CD4-positive, alpha-beta memory T cell (primary cell): ENCODE results near the gene PREX1. TPM values are rescaled to one million over a fixed set of nuclear protein-coding genes. Genes with fewer than 3 reads are reported as not detected.

Source experiments
- CTCF ChIA-PET: fragments of 350-600 bp; sonication (Branson Sonifier 250); formaldehyde crosslinking; loops from one replicate; lab custom pipeline; 2021; ENCODE audit warnings: inconsistent platforms; ENCODE audit not compliant: partially characterized antibody; lab: Charles Lee
- POLR2A ChIA-PET: fragments of 350-600 bp; sonication (Branson Sonifier 250); formaldehyde crosslinking; loops from one replicate; lab custom pipeline; 2021; ENCODE audit not compliant: partially characterized antibody; lab: Charles Lee
- DNase-seq, 5 donors: peaks; one replicate each; pipeline versions ENCODE4 v3.0.0 to v3.0.0-alpha.2; 2020 to 2022; ENCODE audit warnings: mixed read lengths in 1 of 5
- H3K27ac ChIP-seq: one replicate; pipeline ENCODE4 v1.7.0; 2013; ENCODE audit warnings: low read depth, low read length
- H3K27me3 ChIP-seq: 2 replicates; pipeline ENCODE4 v1.7.0; 2013; ENCODE audit warnings: mild to moderate bottlenecking, low read length, moderate library complexity; ENCODE audit not compliant: insufficient read depth
- H3K36me3 ChIP-seq: 2 replicates; pipeline ENCODE4 v1.7.0; 2013; ENCODE audit warnings: mild to moderate bottlenecking, low read length, moderate library complexity; ENCODE audit not compliant: insufficient read depth
- H3K4me1 ChIP-seq: 2 replicates; pipeline ENCODE4 v1.7.0; 2013; ENCODE audit warnings: mild to moderate bottlenecking, low read length, moderate library complexity; ENCODE audit not compliant: insufficient read depth
- H3K4me3 ChIP-seq, 2 donors: one replicate each; pipeline ENCODE4 v1.7.0; 2013; ENCODE audit warnings: low read length in 2 of 2, mild to moderate bottlenecking in 1 of 2
- H3K9me3 ChIP-seq, 2 donors: one replicate each; pipeline ENCODE4 v1.7.0; 2013; ENCODE audit warnings: low read length in 2 of 2, control low read depth in 1 of 2; ENCODE audit not compliant: control insufficient read depth in 1 of 2
- H3K27ac Mint-ChIP-seq, 7 donors: one replicate each; pipeline ENCODE4 v1.8.0; 2020 to 2021; ENCODE audit warnings: mixed read lengths in 7 of 7, mild to moderate bottlenecking in 6 of 7, inconsistent platforms in 3 of 7, moderate library complexity in 3 of 7
- H3K27me3 Mint-ChIP-seq, 2 donors: one replicate each; pipeline ENCODE4 v1.8.0; 2020 to 2021; ENCODE audit warnings: mixed read lengths in 2 of 2
- H3K36me3 Mint-ChIP-seq, 2 donors: one replicate each; pipeline ENCODE4 v1.8.0; 2020 to 2021; ENCODE audit warnings: mixed read lengths in 2 of 2, inconsistent platforms in 1 of 2, mild to moderate bottlenecking in 1 of 2
- H3K4me1 Mint-ChIP-seq, 4 donors: one replicate each; pipeline ENCODE4 v1.8.0; 2020 to 2021; ENCODE audit warnings: mixed read lengths in 4 of 4, mild to moderate bottlenecking in 1 of 4
- H3K4me3 Mint-ChIP-seq, 8 donors: one replicate each; pipeline ENCODE4 v1.8.0; 2020 to 2021; ENCODE audit warnings: mixed read lengths in 8 of 8, mild to moderate bottlenecking in 7 of 8, moderate library complexity in 6 of 8, inconsistent platforms in 3 of 8
- H3K9me3 Mint-ChIP-seq, 8 donors: one replicate each; pipeline ENCODE4 v1.8.0; 2020 to 2021; ENCODE audit warnings: mixed read lengths in 8 of 8, mild to moderate bottlenecking in 5 of 8, inconsistent platforms in 3 of 8, moderate library complexity in 1 of 8
- intact Hi-C: fragments of 100-400 bp; cut with micrococcal nuclease; formaldehyde crosslinking; loops from one replicate; pipeline ENCODE4 v1.15.1; 2023
- polyA plus RNA-seq, 2 donors: library from polyadenylated mRNA; unstranded; fragments of 300-500 nt; fragmentation: Illumina TruSeq; gene quantifications; one replicate each; pipeline ENCODE4 v1.2.3, GENCODE V29; 2021
- total RNA-seq, 2 experiments: library from RNA; stranded (reverse); gene quantifications; one replicate each; pipeline ENCODE4 v1.2.3, GENCODE V29; 2021

Gene PREX1
- total and polyA plus RNA-seq, 4 experiments from 2014 or later: 10.6 to 165 (median 122) TPM

GRCh38 chr20:48807051-48807450, 20.7 kb downstream of the PREX1 start:
- CTCF ChIA-PET: interaction anchor here (1.3 to 1.5 kb wide), 2 partner anchors 11 to 20 kb away, joined by 3 read pairs; no protein-coding TSS in a partner anchor

DNA sequence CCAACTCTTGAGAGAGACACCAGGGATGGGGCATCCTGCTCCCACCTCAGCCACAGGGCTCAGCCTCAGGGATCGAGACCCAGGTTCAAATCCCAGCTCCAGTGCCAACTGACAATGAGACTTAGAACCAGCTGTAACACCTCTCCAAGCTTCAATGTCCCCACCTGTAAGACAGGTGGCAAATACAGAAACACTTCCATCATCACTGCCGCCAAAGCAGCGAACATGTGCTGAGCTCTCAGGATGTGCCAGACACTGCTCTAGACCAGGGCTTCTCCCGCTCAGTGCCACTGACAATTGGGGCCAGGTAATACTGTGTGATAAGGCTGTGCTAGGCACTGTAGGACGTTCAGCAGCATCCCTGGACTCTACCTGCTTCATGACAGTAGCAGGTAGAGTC, 22.1 kb downstream of the PREX1 start:
- H3K36me3 ChIP-seq: peaks cover 15% of the 10 kb centered on the region
- H3K36me3 Mint-ChIP-seq: peaks cover 54 to 55% of the 10 kb centered on the region in 2 donors
- H3K27me3 ChIP-seq: no peaks in the 10 kb centered on the region
- intact Hi-C loops: no loop called here
- peaks cover 94% of the 10 kb centered on the region for H3K4me1 ChIP-seq
- no peak overlapping the region for H3K4me3 ChIP-seq
- H3K4me1 Mint-ChIP-seq: peaks cover 60 to 96% (median 80%) of the 10 kb centered on the region in 4 donors
- ChIA-PET POLR2A (interaction anchor here (2.2 kb wide), 1 partner anchor 8 kb away, joined by 5 read pairs; no protein-coding TSS in a partner anchor), CTCF (no interaction called here)
- peak overlapping the region in 3 of 8 donors; percentile 21 to 35 (median 31) for H3K4me3 Mint-ChIP-seq
- DNase-seq: no peak
- peaks cover 0 to 6% (median under 1%) of the 10 kb centered on the region in 8 donors for H3K9me3 Mint-ChIP-seq
- H3K9me3 ChIP-seq: peaks cover 0 to 7% of the 10 kb centered on the region in 2 donors
- H3K27me3 Mint-ChIP-seq: no peaks in the 10 kb centered on the region
- H3K27ac ChIP-seq: no peak overlapping the region
- peak overlapping the region in 6 of 7 donors; percentile 8 to 71 (median 56) for H3K27ac Mint-ChIP-seq

More at GRCh38 chr20:48807051-48807450, 20.7 kb downstream of the PREX1 start:
- Histone ChIP-seq H3K4me1 (peaks cover 90% of the 10 kb centered on the region), H3K4me3 (no peak overlapping the region), H3K27ac (no peak overlapping the region), H3K9me3 (peaks cover 0 to 7% of the 10 kb centered on the region in 2 donors), H3K27me3 (no peaks in the 10 kb centered on the region), H3K36me3 (peaks cover 15% of the 10 kb centered on the region)
- DNase-seq: no peak
- intact Hi-C loops: no loop called here
- POLR2A ChIA-PET: interaction anchor here (1.6 to 2.2 kb wide), 2 partner anchors 9 to 11 kb away, joined by 5 to 7 read pairs; no protein-coding TSS in a partner anchor
- Mint-ChIP-seq H3K4me3 (peak overlapping the region in 4 of 8 donors; percentile 15 to 55 (median 24)), H3K4me1 (peaks cover 58 to 83% (median 71%) of the 10 kb centered on the region in 4 donors), H3K36me3 (peaks cover 48 to 52% of the 10 kb centered on the region in 2 donors), H3K27ac (peak overlapping the region in 4 of 7 donors; percentile 66 to 77 (median 70)), H3K9me3 (peaks cover 0 to 6% (median under 1%) of the 10 kb centered on the region in 8 donors), H3K27me3 (no peaks in the 10 kb centered on the region)

DNA sequence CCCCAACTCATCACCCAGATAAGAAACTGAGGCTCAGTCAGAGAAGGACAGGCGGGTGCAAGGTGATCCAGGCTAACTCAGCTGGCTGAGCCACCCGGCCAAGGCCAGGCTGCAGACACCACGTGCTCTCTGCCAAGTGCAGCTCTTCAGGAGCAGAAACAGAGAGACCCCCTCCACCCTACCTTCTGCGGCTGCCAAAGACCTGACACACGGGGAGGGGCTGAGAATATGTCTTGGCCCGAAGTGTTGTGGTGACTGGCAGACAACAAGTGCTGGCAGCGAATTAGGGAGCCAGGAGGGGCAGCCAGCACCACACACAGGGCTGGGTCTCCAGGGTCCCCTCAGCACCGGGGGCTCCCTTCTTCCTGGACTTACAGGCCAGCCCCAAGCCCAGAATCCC, 22.5 kb downstream of the PREX1 start:
- peak overlapping the region in 3 of 8 donors; percentile 17 to 35 (median 26) for H3K4me3 Mint-ChIP-seq
- peaks cover 63 to 100% (median 84%) of the 10 kb centered on the region in 4 donors for H3K4me1 Mint-ChIP-seq
- H3K27me3 Mint-ChIP-seq: no peaks in the 10 kb centered on the region
- Histone ChIP-seq H3K4me3 (no peak overlapping the region), H3K9me3 (peaks cover 0 to 7% of the 10 kb centered on the region in 2 donors), H3K27ac (no peak overlapping the region), H3K36me3 (peaks cover 15% of the 10 kb centered on the region), H3K27me3 (no peaks in the 10 kb centered on the region), H3K4me1 (peaks cover 96% of the 10 kb centered on the region)
- peaks cover 0 to 6% (median under 1%) of the 10 kb centered on the region in 8 donors for H3K9me3 Mint-ChIP-seq
- peaks cover 54 to 59% of the 10 kb centered on the region in 2 donors for H3K36me3 Mint-ChIP-seq
- intact Hi-C loops: no loop called here
- ChIA-PET POLR2A (no interaction called here), CTCF (no interaction called here)
- H3K27ac Mint-ChIP-seq: peak overlapping the region in 5 of 7 donors; percentile 30 to 86 (median 74)
- DNase-seq: no peak

GRCh38 chr20:48804300-48804980, 23.4 kb downstream of the PREX1 start:
- Mint-ChIP-seq H3K4me1 (peaks cover 64 to 100% (median 83%) of the 10 kb centered on the region in 4 donors), H3K27ac (peak overlapping the region; percentile 48 to 77 (median 73)), H3K36me3 (peaks cover 54 to 59% of the 10 kb centered on the region in 2 donors), H3K9me3 (peaks cover 0 to 6% (median under 1%) of the 10 kb centered on the region in 8 donors), H3K4me3 (peak overlapping the region in 6 of 8 donors; percentile 21 to 66 (median 47)), H3K27me3 (no peaks in the 10 kb centered on the region)
- intact Hi-C loops: no loop called here
- ChIA-PET POLR2A (interaction anchor here (1.1 to 1.2 kb wide), 2 partner anchors 17 to 44 kb away, joined by 3 read pairs; no protein-coding TSS in a partner anchor), CTCF (no interaction called here)
- Histone ChIP-seq H3K9me3 (peaks cover 0 to 7% of the 10 kb centered on the region in 2 donors), H3K36me3 (peaks cover 15% of the 10 kb centered on the region), H3K27me3 (no peaks in the 10 kb centered on the region), H3K4me1 (peaks cover 96% of the 10 kb centered on the region), H3K27ac (no peak overlapping the region), H3K4me3 (no peak overlapping the region)
- no peak for DNase-seq

DNA sequence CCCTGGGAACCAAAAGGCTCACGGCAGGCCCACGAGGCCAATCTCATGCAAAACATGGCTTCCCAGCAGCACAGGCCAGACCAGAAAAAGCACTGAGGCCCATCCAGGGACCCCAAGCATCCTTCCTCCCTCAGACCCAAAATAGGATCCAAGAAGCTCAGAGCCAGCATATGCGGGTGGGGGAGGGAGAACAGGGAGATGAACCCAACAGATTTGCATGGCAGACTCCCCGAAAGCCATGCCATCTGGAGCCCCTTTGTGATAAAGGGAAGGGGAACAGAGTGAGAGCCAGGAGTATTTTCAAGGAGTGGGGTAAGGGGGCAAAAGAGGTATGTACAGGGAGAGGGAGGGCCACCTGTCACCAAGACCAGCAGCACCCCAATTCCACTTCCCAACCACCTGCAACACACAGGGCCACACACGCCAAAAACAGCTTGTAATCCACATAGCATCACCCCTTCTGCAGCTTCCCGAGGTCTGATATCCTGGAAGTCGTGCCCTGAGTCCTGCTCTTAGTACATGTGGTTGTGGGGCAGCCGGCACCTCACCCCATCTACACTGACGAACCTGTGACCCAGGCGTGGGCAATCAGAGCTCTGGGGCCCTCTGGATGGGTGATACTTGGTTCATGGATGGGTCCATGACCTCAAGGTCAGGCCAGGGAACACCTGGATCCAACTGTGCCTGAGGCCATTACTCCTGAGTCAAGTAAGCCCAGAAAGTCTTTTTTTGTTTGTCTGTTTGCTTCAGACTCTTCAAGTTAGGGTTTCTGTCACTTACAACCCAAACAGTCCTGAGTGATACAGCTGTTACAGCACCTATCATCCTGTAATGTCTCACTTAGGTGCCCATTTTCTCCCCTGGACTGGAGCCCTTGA, 24.4 kb downstream of the PREX1 start:
- Mint-ChIP-seq H3K36me3 (peaks cover 48 to 51% of the 10 kb centered on the region in 2 donors), H3K9me3 (peaks cover 0 to 6% (median under 1%) of the 10 kb centered on the region in 8 donors), H3K27me3 (no peaks in the 10 kb centered on the region), H3K27ac (peak overlapping the region; percentile 37 to 77 (median 52)), H3K4me1 (peaks cover 60 to 99% (median 82%) of the 10 kb centered on the region in 4 donors), H3K4me3 (peak overlapping the region in 2 of 8 donors; percentile 62 to 66)
- Histone ChIP-seq H3K27ac (no peak overlapping the region), H3K27me3 (no peaks in the 10 kb centered on the region), H3K9me3 (peaks cover 0 to 7% of the 10 kb centered on the region in 2 donors), H3K4me1 (peaks cover 96% of the 10 kb centered on the region), H3K4me3 (no peak overlapping the region), H3K36me3 (peaks cover 15% of the 10 kb centered on the region)
- POLR2A ChIA-PET: interaction anchor here (0.7 to 1.2 kb wide), 3 partner anchors 18 to 43 kb away, joined by 3 read pairs; no protein-coding TSS in a partner anchor
- DNase-seq: no peak
- intact Hi-C loops: no loop called here
- CTCF ChIA-PET: no interaction called here

DNA sequence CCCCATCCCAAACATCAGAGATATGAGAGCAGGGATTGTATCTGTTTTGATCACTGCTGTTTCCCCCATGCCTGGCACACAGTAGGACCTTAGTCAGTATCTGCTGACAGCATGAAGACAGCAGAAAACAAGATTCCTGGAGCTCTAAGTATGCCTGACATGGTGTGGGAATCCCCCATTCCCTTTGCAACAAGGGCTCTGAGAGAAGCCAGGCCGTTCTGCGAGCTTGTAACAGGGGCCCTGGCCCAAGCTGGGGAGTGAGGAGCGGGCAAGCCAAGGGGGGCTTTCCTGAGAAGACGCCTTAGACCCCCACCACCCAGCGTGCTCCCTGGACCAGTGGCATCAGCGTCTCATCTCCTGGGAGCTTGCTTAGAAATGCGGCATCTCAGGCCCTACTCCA, 25.2 kb downstream of the PREX1 start:
- Mint-ChIP-seq H3K4me3 (peak overlapping the region in 4 of 8 donors; percentile 7 to 78 (median 36)), H3K4me1 (peaks cover 67 to 99% (median 84%) of the 10 kb centered on the region in 4 donors), H3K27me3 (no peaks in the 10 kb centered on the region), H3K27ac (peak overlapping the region; percentile 8 to 90 (median 74)), H3K36me3 (peaks cover 42 to 54% of the 10 kb centered on the region in 2 donors), H3K9me3 (peaks cover 0 to 6% (median under 1%) of the 10 kb centered on the region in 8 donors)
- peaks cover 96% of the 10 kb centered on the region for H3K4me1 ChIP-seq
- no peak for DNase-seq
- intact Hi-C loops: no loop called here
- peaks cover 0 to 6% of the 10 kb centered on the region in 2 donors for H3K9me3 ChIP-seq
- H3K4me3 ChIP-seq: no peak overlapping the region
- H3K27me3 ChIP-seq: no peaks in the 10 kb centered on the region
- H3K27ac ChIP-seq: no peak overlapping the region
- ChIA-PET POLR2A (interaction anchor here (1.3 to 2.4 kb wide), 2 partner anchors 9 to 24 kb away, joined by 3 to 7 read pairs; no protein-coding TSS in a partner anchor), CTCF (no interaction called here)
- H3K36me3 ChIP-seq: peaks cover 15% of the 10 kb centered on the region
